ENCODE data around the gene ANO10. TPM values are rescaled to one million over a fixed set of nuclear protein-coding genes. Genes with fewer than 3 reads are reported as not detected.

The ANO10 gene
- total and polyA plus RNA-seq, 4 donors = 19.9 to 33.2 (median 25.3) TPM

DNA sequence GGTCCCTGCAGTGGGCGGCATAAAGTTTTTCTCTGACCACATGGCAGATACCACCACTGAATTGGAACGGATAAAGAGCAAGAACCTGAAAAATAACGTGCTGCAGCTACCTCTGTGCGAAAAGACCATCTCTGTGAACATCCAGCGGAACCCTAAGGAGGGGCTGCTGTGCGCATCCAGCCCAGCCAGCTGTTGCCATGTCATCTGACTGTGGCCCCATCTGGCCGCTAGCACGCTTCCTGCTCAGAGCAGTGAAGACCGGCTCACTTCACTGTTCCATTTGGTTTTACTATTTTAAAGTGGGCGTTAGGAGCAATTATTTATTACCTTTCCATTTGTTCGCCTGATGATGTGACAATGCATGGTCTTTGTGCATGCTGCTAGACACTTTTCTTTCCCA, 273.5 kb downstream of the ANO10 start:
- no peak for TF ChIP-seq CTCF (IDR thresholded peaks at IDR 0.05; ENCODE audit: control extremely low read depth, extremely low read depth)
- H3K27me3 ChIP-seq (ENCODE audit: control insufficient read depth in 3 of 3, insufficient read depth in 3 of 3, low read length in 2 of 3) = no peaks in the 10 kb centered on the region
- no peak overlapping the region for H3K9ac ChIP-seq (ENCODE audit: insufficient read depth in 1 of 2, low read length in 2 of 2)
- H3K4me1 ChIP-seq (ENCODE audit: control insufficient read depth in 5 of 5, insufficient read depth in 5 of 5, low read length in 5 of 5) = peaks cover 0 to 12% (median 0%) of the 10 kb centered on the region in 5 donors
- no peak for ATAC-seq (ENCODE audit: insufficient read depth, low FRiP score)
- peaks cover 25 to 44% (median 30%) of the 10 kb centered on the region in 4 donors for H3K36me3 ChIP-seq (ENCODE audit: control insufficient read depth in 4 of 4, insufficient read depth in 4 of 4, low read length in 4 of 4)
- H3K9me3 ChIP-seq (ENCODE audit: control insufficient read depth in 4 of 4, insufficient read depth in 3 of 4, low read length in 3 of 4) = peaks cover 0 to 4% (median 1%) of the 10 kb centered on the region in 4 donors
- no peak for DNase-seq
- H3K27ac ChIP-seq (ENCODE audit: low read depth in 1 of 2, low read length in 1 of 2) = no peak overlapping the region
- 96 to 98% methylated on average over 11 of the region's 11 CpGs for WGBS, 2 donors
- no peak overlapping the region for H3K4me3 ChIP-seq

GRCh38 chr3:43347774-43348173, 274.0 kb downstream of the ANO10 start:
- no peak for DNase-seq
- Histone ChIP-seq H3K4me1 (ENCODE audit: control insufficient read depth in 5 of 5, insufficient read depth in 5 of 5, low read length in 5 of 5) (peaks cover 0 to 12% (median 0%) of the 10 kb centered on the region in 5 donors), H3K27me3 (ENCODE audit: control insufficient read depth in 3 of 3, insufficient read depth in 3 of 3, low read length in 2 of 3) (no peaks in the 10 kb centered on the region), H3K36me3 (ENCODE audit: control insufficient read depth in 4 of 4, insufficient read depth in 4 of 4, low read length in 4 of 4) (peaks cover 25 to 44% (median 31%) of the 10 kb centered on the region in 4 donors), H3K27ac (ENCODE audit: low read depth in 1 of 2, low read length in 1 of 2) (no peak overlapping the region), H3K4me3 (no peak overlapping the region), H3K9ac (ENCODE audit: insufficient read depth in 1 of 2, low read length in 2 of 2) (no peak overlapping the region), H3K9me3 (ENCODE audit: control insufficient read depth in 4 of 4, insufficient read depth in 3 of 4, low read length in 3 of 4) (peaks cover 0 to 4% (median 1%) of the 10 kb centered on the region in 4 donors)
- ATAC-seq (ENCODE audit: insufficient read depth, low FRiP score) = no peak
- 97 to 98% methylated on average over 20 of the region's 20 CpGs for WGBS, 2 donors
- TF ChIP-seq CTCF (IDR thresholded peaks at IDR 0.05; ENCODE audit: control extremely low read depth, extremely low read depth) = no peak

- WGBS, 2 donors = 90 to 96% methylated on average over 14 of the region's 14 CpGs
- Histone ChIP-seq H3K9me3 (ENCODE audit: control insufficient read depth in 4 of 4, insufficient read depth in 3 of 4, low read length in 3 of 4) (peaks cover 0 to 3% (median 1%) of the 10 kb centered on the region in 4 donors), H3K27ac (ENCODE audit: low read depth in 1 of 2, low read length in 1 of 2) (peak overlapping the region in 1 of 2 donors; percentile 17), H3K36me3 (ENCODE audit: control insufficient read depth in 4 of 4, insufficient read depth in 4 of 4, low read length in 4 of 4) (peaks cover 30 to 49% (median 36%) of the 10 kb centered on the region in 4 donors), H3K27me3 (ENCODE audit: control insufficient read depth in 3 of 3, insufficient read depth in 3 of 3, low read length in 2 of 3) (no peaks in the 10 kb centered on the region), H3K4me1 (ENCODE audit: control insufficient read depth in 5 of 5, insufficient read depth in 5 of 5, low read length in 5 of 5) (peaks cover 0 to 12% (median 0%) of the 10 kb centered on the region in 5 donors), H3K9ac (ENCODE audit: insufficient read depth in 1 of 2, low read length in 2 of 2) (no peak overlapping the region), H3K4me3 (no peak overlapping the region)
- no peak for DNase-seq
- no peak for TF ChIP-seq CTCF (IDR thresholded peaks at IDR 0.05; ENCODE audit: control extremely low read depth, extremely low read depth)
- no peak for ATAC-seq (ENCODE audit: insufficient read depth, low FRiP score)
Observed at GRCh38 chr3:43346978-43347749, 274.6 kb downstream of the ANO10 start.
